HepG2 (cell line): ENCODE results near the gene LZTS2. TPM values are rescaled to one million over a fixed set of nuclear protein-coding genes. Genes with fewer than 3 reads are reported as not detected.

ENCODE experiments used
- ATF6 ChIP-seq: sonication (generic); formaldehyde crosslinking; conservative IDR thresholded peaks from 2 replicates; pipeline ENCODE4 v1.4.0; 2020; ENCODE audit warnings: missing genetic modification reagents
- CERS6 ChIP-seq: sonication (generic); formaldehyde crosslinking; IDR thresholded peaks from 2 replicates; pipeline ENCODE4 v1.5.0; 2020; ENCODE audit warnings: missing genetic modification reagents
- DR1 ChIP-seq: sonication (generic); formaldehyde crosslinking; IDR thresholded peaks from 2 replicates; pipeline ENCODE4 v1.8.0; 2021; ENCODE audit warnings: mild to moderate bottlenecking, missing genetic modification reagents, inconsistent platforms
- GRHL1 ChIP-seq: sonication (generic); formaldehyde crosslinking; conservative IDR thresholded peaks from 2 replicates; pipeline ENCODE4 v1.8.0; 2022; ENCODE audit warnings: missing genetic modification reagents
- HNF4G ChIP-seq, 2 experiments: sonication (generic) in 1 of 2; formaldehyde crosslinking in 1 of 2; IDR thresholded peaks; 2 replicates each; pipeline versions ENCODE4 v1.4.0 to v1.6.1; 2011 to 2020; ENCODE audit warnings: borderline replicate concordance in 2 of 2, low read depth in 2 of 2, mild to moderate bottlenecking in 2 of 2, low read length in 1 of 2, missing genetic modification reagents in 1 of 2, moderate library complexity in 1 of 2
- KLF6 ChIP-seq: IDR thresholded peaks from 2 replicates; pipeline ENCODE4 v1.8.0; 2016; ENCODE audit warnings: missing biosample characterization, missing genetic modification reagents
- MED1 ChIP-seq: sonication (generic); formaldehyde crosslinking; IDR thresholded peaks from 2 replicates; pipeline ENCODE4 v1.4.0; 2020; ENCODE audit warnings: missing genetic modification reagents
- NFAT5 ChIP-seq: sonication (generic); formaldehyde crosslinking; IDR thresholded peaks from 2 replicates; pipeline ENCODE4 v1.4.0; 2020; ENCODE audit warnings: missing genetic modification reagents
- REL ChIP-seq: sonication (generic); formaldehyde crosslinking; conservative IDR thresholded peaks from 2 replicates; pipeline ENCODE4 v1.8.0; 2022; ENCODE audit warnings: mild to moderate bottlenecking, missing genetic modification reagents, moderate library complexity
- SP2 ChIP-seq: sonication (generic); formaldehyde crosslinking; IDR thresholded peaks from 2 replicates; pipeline ENCODE4 v1.5.1; 2020; ENCODE audit warnings: mild to moderate bottlenecking, missing genetic modification reagents
- SP5 ChIP-seq: IDR thresholded peaks from 2 replicates; pipeline ENCODE4 v1.6.1; 2016; ENCODE audit warnings: low read depth, borderline replicate concordance
- TBP ChIP-seq: sonication (generic); formaldehyde crosslinking; IDR thresholded peaks from 2 replicates; pipeline ENCODE4 v1.5.0; 2020; ENCODE audit warnings: missing genetic modification reagents
- TFE3 ChIP-seq: IDR thresholded peaks from 2 replicates; pipeline ENCODE4 v1.6.1; 2016
- ZBTB38 ChIP-seq: sonication (generic); formaldehyde crosslinking; IDR thresholded peaks from 2 replicates; pipeline ENCODE4 v1.5.1; 2020; ENCODE audit warnings: mild to moderate bottlenecking, missing genetic modification reagents
- ZNF232 ChIP-seq: sonication (generic); formaldehyde crosslinking; IDR thresholded peaks from 2 replicates; pipeline ENCODE4 v1.4.0; 2020; ENCODE audit warnings: missing genetic modification reagents, borderline replicate concordance
- ZNF350 ChIP-seq: sonication (generic); formaldehyde crosslinking; IDR thresholded peaks from 2 replicates; pipeline ENCODE4 v1.4.0; 2020; ENCODE audit warnings: mild to moderate bottlenecking, low read depth, missing genetic modification reagents, borderline replicate concordance
- ZNF598 ChIP-seq: sonication (generic); formaldehyde crosslinking; IDR thresholded peaks from 2 replicates; pipeline ENCODE4 v1.5.1; 2020; ENCODE audit warnings: mild to moderate bottlenecking, missing genetic modification reagents, borderline replicate concordance
- ZNF792 ChIP-seq: IDR thresholded peaks from 2 replicates; pipeline ENCODE4 v1.6.1; 2016
- ZNF841 ChIP-seq: sonication (generic); formaldehyde crosslinking; IDR thresholded peaks from 2 replicates; pipeline ENCODE4 v1.8.1; 2023; ENCODE audit warnings: missing genetic modification reagents, borderline replicate concordance
- polyA plus RNA-seq, 8 experiments: library from polyadenylated mRNA; depleted of rRNA in 3 of 8; stranded (reverse) in 7 of 8; unstranded in 1 of 8; fragments of >200 nt; fragmentation: Illumina TruSeq in 4 of 8; extraction: Trizol in 4 of 8; gene quantifications; 2 replicates each; pipeline versions ENCODE4 v1.2.1 to v1.2.3, GENCODE V29; 2011 to 2016; ENCODE audit warnings: low read depth in 4 of 8, missing spikeins in 1 of 8, mixed read lengths in 1 of 8; ENCODE audit not compliant: insufficient read depth in 1 of 8
- total RNA-seq, 5 experiments: library from RNA; depleted of rRNA; stranded (reverse); fragments of >200 nt; fragmentation: Illumina TruSeq; extraction: Trizol; gene quantifications; 2 replicates each; pipeline ENCODE4 v1.2.3, GENCODE V29; 2016; ENCODE audit warnings: low read depth in 1 of 5

LZTS2 gene
- total and polyA plus RNA-seq, 2 of the 13 experiments (the other 11 are each of a cell fraction or from before 2014, with no cell fraction given) = 43.6 to 65.6 TPM

GRCh38 chr10:100986623-100986951 lies 13.0 kb upstream of the LZTS2 start (continued):
- TF ChIP-seq ZNF792 (CRISPR knock-in tag) = peak; percentile 28; the same call in 1 of the 2 replicates
- TF ChIP-seq HNF4G (IDR thresholded peaks at IDR 0.05; ENCODE audit: borderline replicate concordance, low read depth, low read length) = no peak
- TF ChIP-seq HNF4G (CRISPR knock-in tag; IDR thresholded peaks at IDR 0.05; ENCODE audit: borderline replicate concordance, low read depth) = no peak
- 0 out of 2 replicates have a peak, but pooled peaks have one; percentile 15 for TF ChIP-seq TFE3 (CRISPR knock-in tag)
- TF ChIP-seq ATF6 = no peak
- TF ChIP-seq NFAT5 (CRISPR knock-in tag) = no peak; the same call in 1 of the 2 replicates
- no peak for TF ChIP-seq ZBTB38
- TF ChIP-seq ZNF232 (CRISPR knock-in tag) = 0 out of 2 replicates have a peak, but pooled peaks have one; percentile 49
- TF ChIP-seq MED1 (CRISPR knock-in tag) = peak; percentile 10; the same call in 1 of the 2 replicates
- no peak for TF ChIP-seq KLF6
- TF ChIP-seq ZNF841 (CRISPR knock-in tag) = no peak; the same call in 1 of the 2 replicates
- TF ChIP-seq ZNF598 = 0 out of 2 replicates have a peak, but pooled peaks have one; percentile 4
- peak; percentile 30; the same call in 1 of the 2 replicates for TF ChIP-seq REL
- no peak for TF ChIP-seq TBP (CRISPR knock-in tag)
- no peak for TF ChIP-seq SP2 (CRISPR knock-in tag)
- no peak for TF ChIP-seq SP5
- TF ChIP-seq GRHL1 = no peak
- no peak for TF ChIP-seq CERS6 (CRISPR knock-in tag)
- no peak for TF ChIP-seq ZNF350 (CRISPR knock-in tag)
- TF ChIP-seq DR1 (CRISPR knock-in tag) = no peak
